GM18861 (cell line): ENCODE data around the gene PKN1.
"Not testable (repeated sequence)": the region's sequence is repeated elsewhere in the genome, so short reads cannot be mapped to it uniquely, and the experiment has no call there.

Experiments
- ATAC-seq: cut with Tn5 transposase; IDR thresholded peaks from one replicate; pipeline ENCODE4 v1.9.1; 2021; ENCODE audit not compliant: unreplicated experiment

Gene PKN1

DNA sequence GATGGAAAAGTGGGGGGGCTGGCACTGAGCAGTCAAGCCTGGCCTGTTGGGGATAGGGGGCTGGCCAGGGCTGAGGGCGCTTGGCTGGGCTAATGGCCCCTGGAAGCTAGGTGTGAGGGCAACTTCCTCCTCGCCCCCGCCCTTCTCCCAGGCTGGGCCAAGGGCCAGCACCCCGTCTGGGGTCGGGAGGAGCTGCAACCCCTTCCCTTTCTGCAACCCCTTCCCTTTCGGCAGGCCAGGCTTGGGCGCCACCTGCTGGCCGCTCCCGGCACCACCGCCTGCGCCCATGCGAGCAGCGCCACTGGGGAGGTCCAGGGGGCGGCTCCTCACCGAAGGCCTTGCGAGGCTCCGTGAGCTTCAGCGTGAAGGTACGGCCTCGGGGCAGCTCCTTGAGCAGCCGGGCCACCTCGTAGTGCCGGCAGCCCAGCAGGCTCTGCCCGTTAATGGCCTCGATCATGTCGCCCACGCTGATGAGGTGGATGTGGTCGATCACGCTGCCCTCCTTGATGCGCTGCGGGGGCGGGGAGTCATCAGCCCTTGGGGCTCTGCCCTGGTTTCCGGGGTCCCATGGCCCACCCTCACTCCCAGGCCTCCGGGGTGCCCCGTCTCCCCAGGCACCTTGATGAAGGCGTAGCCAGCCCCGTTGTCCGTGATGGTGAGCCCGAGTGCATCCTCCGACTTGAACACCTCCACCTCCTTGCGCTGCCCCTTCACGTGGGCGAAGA, 47.0 kb downstream of the PKN1 start:
- no peak for ATAC-seq

GRCh38 chr19:14480700-14481079, 47.6 kb downstream of the PKN1 start:
- no peak for ATAC-seq

DNA sequence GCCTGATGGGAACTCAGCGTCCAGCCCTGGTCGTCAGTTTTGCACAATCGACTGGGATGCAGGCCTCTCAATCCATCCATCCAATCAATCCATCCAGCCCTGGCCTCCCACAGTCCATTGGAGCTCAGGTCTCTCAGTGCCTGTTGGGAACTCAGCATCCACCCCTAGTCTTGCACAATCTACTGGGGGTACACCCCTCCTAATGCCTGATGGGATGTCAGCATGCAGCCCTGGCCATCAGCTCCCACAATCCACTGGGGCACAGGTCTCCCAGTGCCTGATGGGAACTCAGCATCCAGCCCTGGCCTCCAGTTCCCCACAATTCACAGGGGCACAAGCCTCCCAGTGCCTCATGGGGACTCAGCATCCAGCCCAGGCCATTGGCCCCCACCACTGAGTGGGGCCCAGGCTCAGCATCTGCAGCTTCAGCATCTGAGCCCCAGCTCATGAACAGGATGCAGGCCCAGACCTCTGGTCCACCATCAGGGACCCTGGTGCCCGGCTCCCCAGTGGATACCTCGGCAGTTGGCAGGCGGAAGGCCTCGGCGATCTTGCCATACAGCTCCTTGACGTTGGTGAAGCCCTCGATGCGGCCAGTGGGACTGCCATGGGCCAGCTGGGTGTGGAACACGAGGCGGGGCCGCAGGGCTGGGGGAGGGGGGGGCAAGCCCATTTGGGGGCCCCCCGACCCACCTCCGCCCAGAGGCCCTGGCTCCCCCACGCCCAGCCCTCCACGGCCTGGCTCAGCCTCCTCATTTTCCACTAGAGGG, 49.3 kb downstream of the PKN1 start:
- ATAC-seq, result no peak

GRCh38 chr19:14487370-14488125, 54.4 kb downstream of the PKN1 start:
- no peak for ATAC-seq

- no peak for ATAC-seq
Measured at GRCh38 chr19:14492756-14493337, 59.7 kb downstream of the PKN1 start.

GRCh38 chr19:14494411-14494810, 61.3 kb downstream of the PKN1 start:
- ATAC-seq, result no peak

GRCh38 chr19:14494910-14495671, 62.0 kb downstream of the PKN1 start:
- no peak for ATAC-seq

DNA sequence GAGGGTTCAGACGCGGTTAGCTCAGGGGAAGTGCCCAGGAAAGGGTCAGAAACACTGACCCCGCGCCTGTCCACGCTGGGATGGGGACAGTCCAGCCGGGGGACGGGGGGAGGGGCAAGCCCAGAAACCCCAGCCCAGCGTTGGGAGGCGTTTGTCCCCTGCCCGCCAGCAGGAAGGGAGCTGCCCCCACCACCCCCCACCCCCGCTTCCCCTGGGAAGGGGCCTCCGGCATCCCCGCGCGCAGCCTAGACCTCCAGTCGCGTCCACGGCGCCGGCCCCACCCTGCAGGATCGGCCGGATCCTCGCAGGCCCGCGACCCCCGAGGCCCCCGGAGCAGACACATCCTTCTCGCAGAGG, 62.5 kb downstream of the PKN1 start:
- ATAC-seq, result no peak

DNA sequence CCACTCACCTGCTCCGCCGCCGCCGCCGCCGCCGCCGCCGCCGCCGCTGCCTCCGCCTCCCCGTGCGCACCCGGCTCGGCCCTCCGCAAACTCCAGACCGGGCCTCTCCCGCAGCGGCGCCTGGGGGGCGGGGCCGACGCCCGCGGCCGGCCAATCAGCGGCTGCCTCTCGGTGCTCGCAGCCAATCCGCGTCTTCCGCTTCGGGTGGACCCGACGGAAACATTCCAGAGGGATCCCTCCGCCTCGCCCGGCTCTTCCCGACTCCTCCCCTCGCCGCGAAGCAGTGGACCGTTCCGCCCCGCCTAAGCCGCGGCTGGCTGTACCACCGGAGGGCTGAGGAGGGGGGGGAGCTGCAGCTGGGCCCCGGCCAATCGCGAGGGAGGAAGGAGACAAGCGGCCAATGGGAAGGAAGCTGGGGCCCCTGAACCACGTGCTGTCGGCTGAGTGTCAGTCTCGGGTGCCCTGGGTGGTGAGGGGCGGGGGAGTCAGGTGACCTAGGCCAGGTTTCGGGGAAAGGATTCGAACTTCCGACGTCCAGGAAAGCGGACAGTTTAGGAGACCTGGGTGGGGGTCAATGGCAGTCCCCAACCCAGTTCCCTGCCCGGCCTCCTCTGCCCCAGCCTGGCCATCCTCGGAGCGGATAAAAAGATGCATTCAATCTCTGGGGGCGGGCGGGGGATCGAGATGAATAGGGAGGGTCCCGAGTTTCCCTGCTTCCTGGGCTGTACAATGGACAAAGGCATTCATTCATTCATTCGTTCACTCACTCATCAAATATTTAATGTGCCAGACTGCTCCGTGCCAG, 63.1 kb downstream of the PKN1 start, which contains the start of gene GIPC1:
GIPC1 (minus strand) TSS at position 99 of the 805 bp plus-strand sequence. CDS start 13,151 bp downstream, outside the sequence.
- ATAC-seq, result no peak

GRCh38 chr19:14496834-14497227, 63.7 kb downstream of the PKN1 start:
- no peak for ATAC-seq

DNA sequence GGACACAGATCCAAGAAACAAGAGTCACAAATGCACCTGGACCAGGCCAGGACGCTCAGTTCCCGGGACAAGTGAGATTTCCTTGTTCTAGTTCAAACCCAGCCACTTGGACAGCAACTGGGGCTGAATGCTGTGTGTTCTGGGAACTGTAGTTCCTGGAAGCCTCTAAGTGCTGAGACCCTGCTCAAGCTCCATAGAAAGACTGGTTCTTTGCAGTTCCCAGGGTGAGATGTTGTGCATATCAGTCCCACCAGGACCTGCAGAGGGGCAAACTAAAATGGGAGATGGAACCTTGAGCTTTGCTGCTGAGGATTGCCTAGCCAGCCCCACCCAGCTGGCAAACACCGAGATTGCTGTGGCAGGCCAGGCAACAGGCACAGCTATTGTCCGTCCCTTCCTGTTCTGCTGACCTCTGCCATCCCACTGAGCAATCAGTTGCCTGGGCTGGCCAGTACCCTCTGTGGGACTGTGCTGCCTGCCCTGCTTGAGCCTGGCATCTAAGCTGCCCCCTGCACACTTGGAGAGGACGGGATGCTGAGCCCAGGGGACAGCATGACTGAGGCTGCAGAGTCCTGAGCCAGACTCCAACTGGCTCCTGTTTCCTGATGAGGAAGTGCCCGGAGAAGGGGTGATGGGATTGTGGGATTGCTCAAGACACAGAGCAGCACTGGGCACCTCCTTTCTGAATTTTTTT, 64.3 kb downstream of the PKN1 start:
- ATAC-seq, result no peak

DNA sequence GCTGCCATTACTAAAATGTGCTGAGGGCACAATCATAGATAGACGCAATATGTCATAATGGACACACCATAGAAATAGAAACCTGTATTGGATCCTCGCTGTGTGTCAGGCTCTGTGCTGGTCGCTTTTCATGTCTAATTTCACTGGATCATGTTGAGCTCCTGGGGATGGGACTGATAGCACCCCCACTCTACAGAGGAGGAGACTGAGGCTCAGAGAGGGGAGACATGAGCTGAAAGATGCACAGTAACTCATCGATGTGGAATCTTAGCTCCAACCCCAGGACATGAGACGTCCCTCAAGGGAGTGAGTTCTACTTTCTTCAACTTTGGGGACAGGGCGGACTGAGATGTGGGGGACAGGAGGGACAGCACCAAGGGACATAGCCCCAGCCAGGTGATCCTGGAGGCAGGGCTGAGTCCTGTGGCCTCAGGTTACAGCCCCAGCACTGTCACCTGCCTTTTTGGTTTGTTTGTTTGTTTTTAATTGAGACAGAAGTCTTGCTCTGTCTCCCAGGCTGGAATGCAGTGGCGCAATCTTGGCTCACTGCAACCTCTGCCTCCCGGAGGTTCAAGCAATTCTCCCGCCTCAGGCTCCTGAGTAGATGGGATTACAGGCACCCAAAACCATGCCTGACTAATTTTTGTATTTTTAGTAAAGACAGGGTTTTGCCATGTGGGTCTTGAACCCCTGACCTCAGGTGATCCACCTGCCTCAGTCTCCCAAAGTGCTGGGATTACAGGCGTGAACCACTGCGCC, 69.4 kb downstream of the PKN1 start:
- no peak for ATAC-seq

- ATAC-seq, result no peak
Measured at GRCh38 chr19:14503285-14503684, 70.2 kb downstream of the PKN1 start.

GRCh38 chr19:14504575-14504974, 71.5 kb downstream of the PKN1 start:
- not testable (repeated sequence) for ATAC-seq

GRCh38 chr19:14505488-14506239, 72.6 kb downstream of the PKN1 start:
- no peak for ATAC-seq

GRCh38 chr19:14507704-14508542, 74.8 kb downstream of the PKN1 start:
- no peak for ATAC-seq
